Measurements from ENCODE around the gene SULT1A1.
A peak's percentile ranks its signal among the peaks of the same experiment; 100 is the strongest.

DNA sequence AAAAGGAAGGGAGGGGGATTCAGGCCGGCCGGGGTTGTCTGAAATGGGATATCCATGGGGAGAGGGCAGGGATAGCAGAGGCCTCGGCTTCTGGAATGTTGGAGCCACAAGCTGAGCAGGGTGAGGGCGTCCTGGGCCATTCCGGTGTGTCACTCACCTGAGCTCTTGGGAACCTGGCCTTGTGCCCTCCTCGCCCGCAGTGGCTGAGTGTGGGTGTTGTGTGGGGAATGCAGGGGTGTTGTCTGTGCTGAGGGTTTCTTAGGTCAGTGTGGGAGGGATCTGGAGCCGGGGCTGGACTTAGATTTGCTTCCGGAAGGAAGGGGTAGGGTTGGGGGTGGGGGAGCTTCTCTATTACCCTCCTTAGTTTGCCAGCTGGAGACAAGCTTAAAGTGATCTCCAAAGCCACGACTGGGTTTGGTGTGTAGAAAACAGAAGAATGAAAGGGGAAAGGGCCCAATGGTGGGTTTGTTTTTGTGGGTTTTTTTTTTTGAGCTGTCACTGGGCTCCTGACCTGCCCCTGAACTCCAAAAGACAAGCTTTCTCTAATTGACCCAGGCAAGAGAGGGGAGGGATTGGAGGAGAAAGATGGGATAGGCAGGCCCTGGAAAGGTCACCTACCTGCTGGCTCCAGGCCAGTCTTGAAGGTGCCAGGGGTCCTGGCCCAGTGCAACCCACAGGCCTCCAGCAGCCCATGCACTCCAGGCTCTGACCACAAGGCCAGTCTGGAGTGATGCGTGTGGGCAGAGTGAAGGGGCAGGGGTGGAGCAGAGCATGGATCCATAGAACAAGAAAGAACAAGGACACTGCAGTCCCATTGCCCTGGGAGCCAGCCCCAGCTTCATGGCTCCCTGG is 12.8 kb downstream of the SULT1A1 start, which contains the start of gene SULT1A2:
- TF ChIP-seq CTCF (IDR thresholded peaks at IDR 0.05) = no peak
- TF ChIP-seq POLR2A (IDR thresholded peaks at IDR 0.05) = peak in 1 of 3 donors; percentile 19
